Keratinocyte (primary cell): ENCODE measurements around the gene MAN1C1. TPM values are rescaled to one million over a fixed set of nuclear protein-coding genes. Genes with fewer than 3 reads are reported as not detected.
"Not testable (repeated sequence)": the region's sequence is repeated elsewhere in the genome, so short reads cannot be mapped to it uniquely, and the experiment has no call there.

Experiments
- DNase-seq: peaks from one replicate; pipeline ENCODE4 v3.0.0-alpha.2; 2011; ENCODE audit warnings: low read depth, missing footprints, low spot score
- FAIRE-seq: peaks from 2 replicates; lab custom pipeline; 2011; peaks lifted over from hg19 to GRCh38; lab: Jason Lieb, UNC
- H2AFZ ChIP-seq: 2 replicates; pipeline ENCODE4 v1.6.0; 2012; ENCODE audit warnings: low read length, control low read depth, inconsistent platforms; ENCODE audit not compliant: control insufficient read depth
- H3K27ac ChIP-seq: 2 replicates; pipeline ENCODE4 v1.5.1; 2011; ENCODE audit warnings: low read length; ENCODE audit not compliant: control insufficient read depth, insufficient read depth
- H3K27me3 ChIP-seq: 3 replicates; pipeline ENCODE4 v1.6.0; 2011; ENCODE audit warnings: low read length; ENCODE audit not compliant: control insufficient read depth, insufficient read depth; ENCODE audit errors: extremely low read depth
- H3K36me3 ChIP-seq, 2 experiments: 2 replicates in 1 of 2; 3 replicates in 1 of 2; pipeline ENCODE4 v1.5.1; 2011; ENCODE audit warnings: low read length in 2 of 2, mild to moderate bottlenecking in 1 of 2; ENCODE audit not compliant: control insufficient read depth in 2 of 2, insufficient read depth in 2 of 2; ENCODE audit errors: extremely low read depth in 1 of 2
- H3K4me1 ChIP-seq: 3 replicates; pipeline ENCODE4 v1.5.1; 2011; ENCODE audit warnings: low read length; ENCODE audit not compliant: control insufficient read depth, insufficient read depth; ENCODE audit errors: extremely low read depth
- H3K4me2 ChIP-seq: 3 replicates; pipeline ENCODE4 v1.6.0; 2011; ENCODE audit warnings: low read depth, low read length; ENCODE audit not compliant: control insufficient read depth, insufficient read depth; ENCODE audit errors: extremely low read depth
- H3K4me3 ChIP-seq, 3 experiments: fragments of 200-600 bp in 1 of 3; sonication (generic) in 1 of 3; 2 replicates in 2 of 3; 3 replicates in 1 of 3; pipeline ENCODE4 v1.5.1; 2011 to 2016; ENCODE audit warnings: low read length in 3 of 3, mild to moderate bottlenecking in 3 of 3, control low read depth in 2 of 3, inconsistent platforms in 1 of 3, low read depth in 1 of 3, mixed read lengths in 1 of 3, mixed run types in 1 of 3, moderate library complexity in 1 of 3; ENCODE audit not compliant: control insufficient read depth in 2 of 3, insufficient read depth in 2 of 3; ENCODE audit errors: extremely low read depth in 1 of 3
- H3K79me2 ChIP-seq: 2 replicates; pipeline ENCODE4 v1.6.0; 2012; ENCODE audit warnings: low read length; ENCODE audit not compliant: control insufficient read depth, insufficient read depth
- H3K9ac ChIP-seq: 3 replicates; pipeline ENCODE4 v1.6.0; 2011; ENCODE audit warnings: low read length; ENCODE audit not compliant: control insufficient read depth, insufficient read depth; ENCODE audit errors: extremely low read depth
- H3K9me1 ChIP-seq: 3 replicates; pipeline ENCODE4 v1.6.0; 2011; ENCODE audit warnings: low read length; ENCODE audit not compliant: control insufficient read depth, insufficient read depth; ENCODE audit errors: extremely low read depth
- H3K9me3 ChIP-seq: 2 replicates; pipeline ENCODE4 v1.5.1; 2012; ENCODE audit warnings: low read depth, low read length; ENCODE audit not compliant: control insufficient read depth
- H4K20me1 ChIP-seq: 3 replicates; pipeline ENCODE4 v1.6.0; 2011; ENCODE audit warnings: low read length; ENCODE audit not compliant: control insufficient read depth, insufficient read depth; ENCODE audit errors: extremely low read depth
- EZH2 ChIP-seq: IDR thresholded peaks from one replicate; pipeline ENCODE4 v1.6.1; 2012; ENCODE audit warnings: inconsistent platforms, mild to moderate bottlenecking, low read length, moderate library complexity
- dilution Hi-C: fragments of 300-500 bp; cut with MboI; formaldehyde crosslinking; loops from one replicate; pipeline ENCODE4 v1.7.0; 2020; ENCODE audit warnings: low sequenced_read_pairs; ENCODE audit not compliant: extremely low pct_ligation_motif_present
- polyA plus RNA-seq, 5 experiments: library from polyadenylated mRNA; depleted of rRNA in 3 of 5; stranded (reverse) in 3 of 5; stranded (forward) in 1 of 5; unstranded in 1 of 5; fragments of >200 nt; gene quantifications; 1 replicate in 1 of 5; 2 replicates in 3 of 5; 3 replicates in 1 of 5; pipeline versions ENCODE4 v1.2.1 to v1.2.3, GENCODE V29; 2011 to 2012; ENCODE audit warnings: missing spikeins in 2 of 5, low read depth in 1 of 5, low replicate concordance in 1 of 5
- TF ChIP-seq, protein P1 (sequence below), 3 experiments: IDR thresholded peaks in 1 of 3; conservative IDR thresholded peaks in 1 of 3; optimal IDR thresholded peaks in 1 of 3; 2 replicates in 2 of 3; 3 replicates in 1 of 3; pipeline versions ENCODE3 to v1.5.1; 2011; ENCODE audit warnings: low read length in 3 of 3, mild to moderate bottlenecking in 3 of 3, moderate library complexity in 2 of 3, control low read depth in 1 of 3, inconsistent platforms in 1 of 3; ENCODE audit not compliant: insufficient read depth in 2 of 3; ENCODE audit errors: extremely low read depth in 1 of 3

MAN1C1 gene
- polyA plus RNA-seq, 1 donor (not counting 4 experiments of a cell fraction or from before 2014, with no cell fraction given): 0.07 TPM

DNA sequence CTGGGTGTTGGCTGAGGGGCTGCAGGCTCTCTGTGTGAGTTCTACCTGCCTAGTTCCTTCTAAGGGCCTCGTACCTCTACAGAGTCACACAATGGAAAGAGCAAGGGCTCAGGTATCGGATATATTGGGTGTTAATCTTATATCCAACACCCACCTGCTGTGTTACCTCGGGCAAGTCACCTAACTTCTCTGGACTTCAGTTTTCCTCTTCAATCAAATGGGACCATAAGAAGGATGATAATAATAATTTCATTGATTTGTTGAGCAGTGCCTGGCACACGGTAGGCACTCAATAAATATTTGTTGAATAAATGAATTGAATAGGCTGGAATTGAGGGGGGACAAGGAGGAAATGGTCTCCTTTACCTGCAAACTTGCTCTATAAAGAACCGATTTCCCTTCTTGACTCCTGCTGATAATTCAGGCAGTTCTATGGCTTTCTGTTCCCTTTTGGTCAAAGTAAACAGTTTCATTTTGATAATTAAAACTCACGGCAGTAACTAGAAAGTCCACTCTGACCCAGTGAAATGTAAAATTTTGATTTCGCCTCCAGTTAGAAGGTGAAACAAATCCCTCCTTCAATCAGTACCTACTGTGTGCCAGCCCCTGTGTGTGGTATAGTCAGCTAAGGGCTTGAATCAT, 16.5 kb upstream of the MAN1C1 start:
- H4K20me1 ChIP-seq: no peaks in the 10 kb centered on the region
- H3K36me3 ChIP-seq: no peaks in the 10 kb centered on the region
- no peak overlapping the region for H2AFZ ChIP-seq
- H3K4me1 ChIP-seq: no peaks in the 10 kb centered on the region
- H3K27ac ChIP-seq: no peak overlapping the region
- peaks cover 4% of the 10 kb centered on the region for H3K27me3 ChIP-seq
- no peak for DNase-seq
- no peak overlapping the region for H3K4me3 ChIP-seq
- H3K4me2 ChIP-seq: no peak overlapping the region
- no peaks in the 10 kb centered on the region for H3K9me3 ChIP-seq
- dilution Hi-C loops: no loop called here
- H3K79me2 ChIP-seq: no peaks in the 10 kb centered on the region
- TF ChIP-seq, protein P1, sequence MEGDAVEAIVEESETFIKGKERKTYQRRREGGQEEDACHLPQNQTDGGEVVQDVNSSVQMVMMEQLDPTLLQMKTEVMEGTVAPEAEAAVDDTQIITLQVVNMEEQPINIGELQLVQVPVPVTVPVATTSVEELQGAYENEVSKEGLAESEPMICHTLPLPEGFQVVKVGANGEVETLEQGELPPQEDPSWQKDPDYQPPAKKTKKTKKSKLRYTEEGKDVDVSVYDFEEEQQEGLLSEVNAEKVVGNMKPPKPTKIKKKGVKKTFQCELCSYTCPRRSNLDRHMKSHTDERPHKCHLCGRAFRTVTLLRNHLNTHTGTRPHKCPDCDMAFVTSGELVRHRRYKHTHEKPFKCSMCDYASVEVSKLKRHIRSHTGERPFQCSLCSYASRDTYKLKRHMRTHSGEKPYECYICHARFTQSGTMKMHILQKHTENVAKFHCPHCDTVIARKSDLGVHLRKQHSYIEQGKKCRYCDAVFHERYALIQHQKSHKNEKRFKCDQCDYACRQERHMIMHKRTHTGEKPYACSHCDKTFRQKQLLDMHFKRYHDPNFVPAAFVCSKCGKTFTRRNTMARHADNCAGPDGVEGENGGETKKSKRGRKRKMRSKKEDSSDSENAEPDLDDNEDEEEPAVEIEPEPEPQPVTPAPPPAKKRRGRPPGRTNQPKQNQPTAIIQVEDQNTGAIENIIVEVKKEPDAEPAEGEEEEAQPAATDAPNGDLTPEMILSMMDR (optimal IDR thresholded peaks at IDR 0.05 in 1 of 3, IDR thresholded peaks at IDR 0.05 in 1 of 3, conservative IDR thresholded peaks at IDR 0.05 in 1 of 3; ENCODE audit: extremely low read depth in 1 of 3, insufficient read depth in 2 of 3, low read length in 3 of 3): no peak
- no peak for TF ChIP-seq EZH2
- no peak for FAIRE-seq
- no peak overlapping the region for H3K9ac ChIP-seq
- no peaks in the 10 kb centered on the region for H3K9me1 ChIP-seq

- not testable (repeated sequence) for H3K4me2 ChIP-seq
Observed at GRCh38 chr1:25600971-25601699, 15.5 kb upstream of the MAN1C1 start.

DNA sequence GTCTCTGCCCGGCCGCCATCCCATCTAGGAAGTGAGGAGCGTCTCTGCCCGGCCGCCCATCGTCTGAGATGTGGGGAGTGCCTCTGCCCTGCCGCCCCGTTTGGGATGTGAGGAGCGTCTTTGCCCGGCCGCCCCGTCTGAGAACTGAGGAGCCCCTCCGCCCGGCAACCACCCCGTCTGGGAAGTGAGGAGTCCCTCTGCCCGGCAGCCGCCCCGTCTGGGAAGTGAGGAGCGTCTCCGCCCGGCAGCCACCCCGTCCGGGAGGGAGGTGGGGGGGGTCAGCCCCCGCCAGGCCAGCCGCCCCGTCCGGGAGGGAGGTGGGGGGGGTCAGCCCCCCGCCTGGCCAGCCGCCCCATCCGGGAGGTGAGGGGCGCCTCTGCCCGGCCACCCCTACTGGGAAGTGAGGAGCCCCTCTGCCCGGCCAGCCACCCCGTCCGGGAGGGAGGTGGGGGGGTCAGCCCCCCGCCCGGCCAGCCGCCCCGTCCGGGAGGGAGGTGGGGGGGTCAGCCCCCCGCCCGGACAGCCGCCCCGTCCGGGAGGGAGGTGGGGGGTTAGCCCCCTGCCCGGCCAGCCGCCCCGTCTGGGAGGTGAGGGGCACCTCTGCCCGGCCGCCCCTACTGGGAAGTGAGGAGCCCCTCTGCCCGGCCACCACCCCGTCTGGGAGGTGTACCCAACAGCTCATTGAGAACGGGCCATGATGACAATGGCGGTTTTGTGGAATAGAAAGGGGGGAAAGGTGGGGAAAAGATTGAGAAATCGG, 12.6 kb upstream of the MAN1C1 start:
- H3K9me1 ChIP-seq, H3K27ac ChIP-seq, H2AFZ ChIP-seq, H3K4me3 ChIP-seq, FAIRE-seq, DNase-seq, H3K79me2 ChIP-seq, H3K36me3 ChIP-seq, H3K4me2 ChIP-seq, H4K20me1 ChIP-seq, H3K4me1 ChIP-seq, H3K9me3 ChIP-seq, H3K27me3 ChIP-seq, dilution Hi-C loops, H3K9ac ChIP-seq: not testable (repeated sequence)

More at GRCh38 chr1:25600971-25601699, 15.5 kb upstream of the MAN1C1 start:
- dilution Hi-C loops, H2AFZ ChIP-seq, H3K9ac ChIP-seq, H3K4me3 ChIP-seq, H3K27me3 ChIP-seq, H3K4me1 ChIP-seq, H3K36me3 ChIP-seq, H3K79me2 ChIP-seq, DNase-seq, H3K9me1 ChIP-seq, H4K20me1 ChIP-seq, H3K27ac ChIP-seq, FAIRE-seq, H3K9me3 ChIP-seq: not testable (repeated sequence)
